HG02870 (cell line): ENCODE results near the gene GOLGA3.

ENCODE experiments used
- ATAC-seq: cut with Tn5 transposase; IDR thresholded peaks from one replicate; pipeline ENCODE4 v1.9.1; 2021; ENCODE audit warnings: mild to moderate bottlenecking, moderate library complexity; ENCODE audit not compliant: unreplicated experiment

Gene GOLGA3

GRCh38 chr12:132724506-132725241 is 104.0 kb downstream of the GOLGA3 start:
- ATAC-seq: no peak

- no peak for ATAC-seq
Observed at GRCh38 chr12:132723764-132724140, 104.9 kb downstream of the GOLGA3 start.

- ATAC-seq: no peak
Observed at GRCh38 chr12:132723015-132723763, 105.5 kb downstream of the GOLGA3 start.

- no peak for ATAC-seq
Observed at GRCh38 chr12:132720606-132721345, 107.9 kb downstream of the GOLGA3 start.

- no peak for ATAC-seq
Observed at GRCh38 chr12:132719954-132720324, 108.7 kb downstream of the GOLGA3 start.

- no peak for ATAC-seq
Observed at GRCh38 chr12:132719141-132719953, 109.3 kb downstream of the GOLGA3 start.
